PFSK-1 (cell line): ENCODE data around the gene IGF2BP3.

Experiments used
- FOXP2 ChIP-seq: optimal IDR thresholded peaks from 2 replicates; pipeline ENCODE3; 2011; ENCODE audit warnings: borderline replicate concordance, control low read depth, inconsistent platforms; ENCODE audit not compliant: insufficient read depth; ENCODE audit errors: extremely low read length, extremely low read depth
- TF ChIP-seq, protein P1 (sequence below), 2 experiments: IDR thresholded peaks; 2 replicates each; pipeline versions ENCODE4 v1.6.1 to v1.8.0; 2011 to 2012; ENCODE audit warnings: low read depth in 2 of 2, low read length in 2 of 2, control low read depth in 1 of 2, inconsistent platforms in 1 of 2, mild to moderate bottlenecking in 1 of 2, moderate library complexity in 1 of 2; ENCODE audit not compliant: insufficient read depth in 1 of 2

DNA sequence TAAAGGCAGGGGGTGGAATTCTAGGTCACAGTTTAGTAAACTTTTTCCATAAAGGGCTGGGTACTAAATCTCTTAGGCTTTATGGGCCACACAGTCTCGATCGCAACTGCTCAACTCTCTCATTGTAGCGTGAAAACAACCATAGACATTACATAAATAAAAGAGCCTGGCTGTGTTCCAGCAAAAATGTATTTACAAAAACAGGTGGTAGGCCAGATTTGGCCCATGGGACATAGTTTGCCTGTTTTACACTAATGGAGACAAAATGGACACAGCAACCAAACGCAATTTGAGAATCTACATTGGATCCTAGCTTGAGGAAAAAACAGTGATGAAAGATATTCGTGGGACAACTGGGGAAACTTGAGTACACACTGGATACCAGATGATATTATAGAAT is 194.4 kb downstream of the IGF2BP3 start:
- no peak for TF ChIP-seq FOXP2
- TF ChIP-seq, protein P1, sequence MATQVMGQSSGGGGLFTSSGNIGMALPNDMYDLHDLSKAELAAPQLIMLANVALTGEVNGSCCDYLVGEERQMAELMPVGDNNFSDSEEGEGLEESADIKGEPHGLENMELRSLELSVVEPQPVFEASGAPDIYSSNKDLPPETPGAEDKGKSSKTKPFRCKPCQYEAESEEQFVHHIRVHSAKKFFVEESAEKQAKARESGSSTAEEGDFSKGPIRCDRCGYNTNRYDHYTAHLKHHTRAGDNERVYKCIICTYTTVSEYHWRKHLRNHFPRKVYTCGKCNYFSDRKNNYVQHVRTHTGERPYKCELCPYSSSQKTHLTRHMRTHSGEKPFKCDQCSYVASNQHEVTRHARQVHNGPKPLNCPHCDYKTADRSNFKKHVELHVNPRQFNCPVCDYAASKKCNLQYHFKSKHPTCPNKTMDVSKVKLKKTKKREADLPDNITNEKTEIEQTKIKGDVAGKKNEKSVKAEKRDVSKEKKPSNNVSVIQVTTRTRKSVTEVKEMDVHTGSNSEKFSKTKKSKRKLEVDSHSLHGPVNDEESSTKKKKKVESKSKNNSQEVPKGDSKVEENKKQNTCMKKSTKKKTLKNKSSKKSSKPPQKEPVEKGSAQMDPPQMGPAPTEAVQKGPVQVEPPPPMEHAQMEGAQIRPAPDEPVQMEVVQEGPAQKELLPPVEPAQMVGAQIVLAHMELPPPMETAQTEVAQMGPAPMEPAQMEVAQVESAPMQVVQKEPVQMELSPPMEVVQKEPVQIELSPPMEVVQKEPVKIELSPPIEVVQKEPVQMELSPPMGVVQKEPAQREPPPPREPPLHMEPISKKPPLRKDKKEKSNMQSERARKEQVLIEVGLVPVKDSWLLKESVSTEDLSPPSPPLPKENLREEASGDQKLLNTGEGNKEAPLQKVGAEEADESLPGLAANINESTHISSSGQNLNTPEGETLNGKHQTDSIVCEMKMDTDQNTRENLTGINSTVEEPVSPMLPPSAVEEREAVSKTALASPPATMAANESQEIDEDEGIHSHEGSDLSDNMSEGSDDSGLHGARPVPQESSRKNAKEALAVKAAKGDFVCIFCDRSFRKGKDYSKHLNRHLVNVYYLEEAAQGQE (IDR thresholded peaks at IDR 0.05; ENCODE audit: insufficient read depth in 1 of 2, low read depth in 2 of 2, low read length in 2 of 2): no peak
